SK-N-SH (cell line): ENCODE measurements around the gene WDR87. TPM values are rescaled to one million over a fixed set of nuclear protein-coding genes. Genes with fewer than 3 reads are reported as not detected.

ENCODE experiments used
- CTCF ChIA-PET: fragments of 300-600, 350-600 bp; formaldehyde crosslinking; extraction: SDS; loops from one replicate; lab custom pipeline; 2021; lab: Yijun Ruan, JAX
- POLR2A ChIA-PET: fragments of 350-600 bp; sonication (Branson Sonifier 250); formaldehyde crosslinking; extraction: SDS; loops from one replicate; lab custom pipeline; 2020; ENCODE audit warnings: antibody characterized with exemption, inconsistent platforms; lab: Yijun Ruan, JAX
- DNase-seq: peaks from one replicate; pipeline ENCODE4 v3.0.0; 2012
- H2AFZ ChIP-seq: fragments of 200-600 bp; sonication (generic); 2 replicates; pipeline ENCODE4 v1.8.1; 2016; ENCODE audit warnings: antibody characterized with exemption, mild to moderate bottlenecking, low read depth
- H3F3A ChIP-seq: fragments of 200-600 bp; sonication (generic); replicated peaks from 2 replicates; pipeline ENCODE3; 2016; ENCODE audit warnings: antibody characterized with exemption, mild to moderate bottlenecking; ENCODE audit not compliant: insufficient read depth
- H3K27ac ChIP-seq, 2 experiments: fragments of 200-500 bp in 1 of 2; fragments of 200-600 bp in 1 of 2; sonication (Bioruptor generic) in 1 of 2; sonication (generic), shearing (Covaris generic) in 1 of 2; 2 replicates each; pipeline versions ENCODE4 v1.5.1 to v1.6.1; 2014 to 2016; ENCODE audit warnings: low read depth in 2 of 2, inconsistent platforms in 1 of 2, low read length in 1 of 2, mild to moderate bottlenecking in 1 of 2, mixed read lengths in 1 of 2
- H3K27me3 ChIP-seq: fragments of 200-600 bp; sonication (generic), shearing (Covaris generic); 2 replicates; pipeline ENCODE4 v1.6.1; 2016; ENCODE audit warnings: mixed run types; ENCODE audit not compliant: insufficient read depth
- H3K36me3 ChIP-seq, 2 experiments: fragments of 200-500 bp in 1 of 2; fragments of 200-600 bp in 1 of 2; sonication (Bioruptor generic) in 1 of 2; sonication (generic) in 1 of 2; replicated peaks in 1 of 2; 2 replicates each; pipeline versions ENCODE3 to v1.5.1; 2014 to 2016; ENCODE audit warnings: low read length in 1 of 2, mild to moderate bottlenecking in 1 of 2; ENCODE audit not compliant: insufficient read depth in 2 of 2, control insufficient read depth in 1 of 2
- H3K4me1 ChIP-seq, 2 experiments: fragments of 200-500 bp in 1 of 2; fragments of 200-600 bp in 1 of 2; sonication (Bioruptor generic) in 1 of 2; sonication (generic), shearing (Covaris generic) in 1 of 2; 2 replicates each; pipeline versions ENCODE4 v1.5.1 to v1.6.1; 2014 to 2016; ENCODE audit warnings: low read depth in 1 of 2, low read length in 1 of 2, mixed run types in 1 of 2; ENCODE audit not compliant: insufficient read depth in 2 of 2, control insufficient read depth in 1 of 2
- H3K4me2 ChIP-seq: fragments of 200-600 bp; sonication (generic), shearing (Covaris generic); 2 replicates; pipeline ENCODE4 v1.6.1; 2017; ENCODE audit warnings: mixed run types
- H3K4me3 ChIP-seq, 2 experiments: fragments of 200-500 bp in 1 of 2; fragments of 200-600 bp in 1 of 2; sonication (Bioruptor generic) in 1 of 2; sonication (generic), shearing (Covaris generic) in 1 of 2; 2 replicates each; pipeline versions ENCODE4 v1.5.1 to v1.8.1; 2014 to 2016; ENCODE audit warnings: low read depth in 2 of 2, inconsistent platforms in 1 of 2, low read length in 1 of 2, mild to moderate bottlenecking in 1 of 2, mixed read lengths in 1 of 2, moderate library complexity in 1 of 2
- H3K79me2 ChIP-seq: fragments of 200-600 bp; sonication (generic); 2 replicates; pipeline ENCODE4 v1.8.1; 2017; ENCODE audit warnings: mild to moderate bottlenecking; ENCODE audit not compliant: insufficient read depth
- H3K9ac ChIP-seq: fragments of 200-600 bp; sonication (generic); 2 replicates; pipeline ENCODE4 v1.6.1; 2017; ENCODE audit warnings: mixed run types
- H3K9me2 ChIP-seq: fragments of 200-600 bp; sonication (generic); 2 replicates; pipeline ENCODE4 v1.6.1; 2017; ENCODE audit warnings: mixed run types
- H3K9me3 ChIP-seq: fragments of 200-600 bp; sonication (generic); 2 replicates; pipeline ENCODE4 v1.6.1; 2017; ENCODE audit warnings: mixed run types, mild to moderate bottlenecking, moderate library complexity
- H4K20me1 ChIP-seq: fragments of 200-600 bp; sonication (generic); 2 replicates; pipeline ENCODE4 v1.6.1; 2017; ENCODE audit warnings: mild to moderate bottlenecking, mixed run types; ENCODE audit not compliant: insufficient read depth
- ELF1 ChIP-seq: IDR thresholded peaks from 2 replicates; pipeline ENCODE4 v1.4.0; 2012
- FOSL2 ChIP-seq: IDR thresholded peaks from 2 replicates; pipeline ENCODE4 v1.4.0; 2012; ENCODE audit warnings: low read depth, mild to moderate bottlenecking, moderate library complexity, borderline replicate concordance
- GATA2 ChIP-seq: sonication (generic); formaldehyde crosslinking; IDR thresholded peaks from 2 replicates; pipeline ENCODE4 v1.5.0; 2020; ENCODE audit warnings: mild to moderate bottlenecking, missing genetic modification reagents
- MAX ChIP-seq: IDR thresholded peaks from 2 replicates; pipeline ENCODE4 v1.4.0; 2012; ENCODE audit warnings: low read depth
- MEF2A ChIP-seq: IDR thresholded peaks from 2 replicates; pipeline ENCODE4 v1.4.0; 2012; ENCODE audit warnings: low read depth, borderline replicate concordance
- MXI1 ChIP-seq: IDR thresholded peaks from 2 replicates; pipeline ENCODE4 v1.6.1; 2012; ENCODE audit warnings: mild to moderate bottlenecking, low read depth, low read length, improper control_type of control experiment
- NRF1 ChIP-seq: IDR thresholded peaks from 2 replicates; pipeline ENCODE4 v1.6.1; 2012; ENCODE audit warnings: low read depth, mild to moderate bottlenecking, low read length
- REST ChIP-seq: IDR thresholded peaks from 2 replicates; pipeline ENCODE4 v1.6.1; 2012; ENCODE audit warnings: mild to moderate bottlenecking, low read depth, low read length, moderate library complexity
- TEAD4 ChIP-seq: IDR thresholded peaks from 2 replicates; pipeline ENCODE4 v1.4.0; 2012; ENCODE audit warnings: mild to moderate bottlenecking, borderline replicate concordance; ENCODE audit not compliant: insufficient read depth
- WGBS: methylation state at CpG from one replicate; pipeline ENCODE4 v1.1.6; 2017; ENCODE audit warnings: low lambda C conversion rate; 5-methylcytosine and 5-hydroxymethylcytosine counted together
- polyA plus RNA-seq, 3 experiments: library from polyadenylated mRNA; depleted of rRNA; stranded (reverse); fragments of >200 nt; gene quantifications; 2 replicates each; pipeline ENCODE4 v1.2.3, GENCODE V29; 2012
- TF ChIP-seq, protein P1 (sequence below): IDR thresholded peaks from 2 replicates; pipeline ENCODE4; 2012
- TF ChIP-seq, protein P2 (sequence below): fragments of 150-350 bp; IDR thresholded peaks from 2 replicates; pipeline ENCODE4 v1.6.1; 2016; ENCODE audit warnings: mild to moderate bottlenecking, low read depth, low read length

WDR87 gene
- polyA plus RNA-seq, 1 of the 3 experiments (the other 2 are of a cell fraction): not detected

GRCh38 chr19:37950471-37951175 lies 44.2 kb upstream of the WDR87 start:
- Histone ChIP-seq H3K9ac (no peak overlapping the region), H4K20me1 (no peaks in the 10 kb centered on the region), H3K36me3 (no peaks in the 10 kb centered on the region), H3K27me3 (no peaks in the 10 kb centered on the region), H3K4me3 (no peak overlapping the region), H3K4me2 (no peak overlapping the region), H3K9me3 (no peaks in the 10 kb centered on the region), H2AFZ (no peak overlapping the region), H3K9me2 (no peaks in the 10 kb centered on the region), H3K4me1 (peaks cover 0 to 16% of the 10 kb centered on the region in 2 experiments; a peak in 2 of 4 replicates), H3F3A (no peaks in the 10 kb centered on the region), H3K79me2 (peaks cover 96% of the 10 kb centered on the region), H3K27ac (no peak overlapping the region)
- ChIA-PET POLR2A (no interaction called here), CTCF (interaction anchor here (0.9 kb wide), 1 partner anchor 48 kb away, joined by 3 read pairs; no protein-coding TSS in a partner anchor)
- WGBS: 96% methylated on average over 25 of the region's 25 CpGs
- TF ChIP-seq REST (no peak), MAX (no peak), MEF2A (no peak), GATA2 (CRISPR knock-in tag) (no peak), NRF1 (no peak), MXI1 (no peak), TEAD4 (no peak), FOSL2 (no peak), ELF1 (no peak)
- TF ChIP-seq, protein P1, sequence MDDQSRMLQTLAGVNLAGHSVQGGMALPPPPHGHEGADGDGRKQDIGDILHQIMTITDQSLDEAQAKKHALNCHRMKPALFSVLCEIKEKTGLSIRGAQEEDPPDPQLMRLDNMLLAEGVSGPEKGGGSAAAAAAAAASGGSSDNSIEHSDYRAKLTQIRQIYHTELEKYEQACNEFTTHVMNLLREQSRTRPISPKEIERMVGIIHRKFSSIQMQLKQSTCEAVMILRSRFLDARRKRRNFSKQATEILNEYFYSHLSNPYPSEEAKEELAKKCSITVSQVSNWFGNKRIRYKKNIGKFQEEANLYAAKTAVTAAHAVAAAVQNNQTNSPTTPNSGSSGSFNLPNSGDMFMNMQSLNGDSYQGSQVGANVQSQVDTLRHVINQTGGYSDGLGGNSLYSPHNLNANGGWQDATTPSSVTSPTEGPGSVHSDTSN: no peak
- TF ChIP-seq, protein P2, sequence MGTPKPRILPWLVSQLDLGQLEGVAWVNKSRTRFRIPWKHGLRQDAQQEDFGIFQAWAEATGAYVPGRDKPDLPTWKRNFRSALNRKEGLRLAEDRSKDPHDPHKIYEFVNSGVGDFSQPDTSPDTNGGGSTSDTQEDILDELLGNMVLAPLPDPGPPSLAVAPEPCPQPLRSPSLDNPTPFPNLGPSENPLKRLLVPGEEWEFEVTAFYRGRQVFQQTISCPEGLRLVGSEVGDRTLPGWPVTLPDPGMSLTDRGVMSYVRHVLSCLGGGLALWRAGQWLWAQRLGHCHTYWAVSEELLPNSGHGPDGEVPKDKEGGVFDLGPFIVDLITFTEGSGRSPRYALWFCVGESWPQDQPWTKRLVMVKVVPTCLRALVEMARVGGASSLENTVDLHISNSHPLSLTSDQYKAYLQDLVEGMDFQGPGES: no peak
- DNase-seq: no peak
